ENCODE measurements around the gene ADAM30.

GRCh38 chr1:119943216-119943615 lies 46.9 kb upstream of the ADAM30 start:
- TF ChIP-seq POLR2A (IDR thresholded peaks at IDR 0.05) (no peak), CTCF (IDR thresholded peaks at IDR 0.05) (no peak)

Measured in heart left ventricle (tissue), 13 donors.